Measurements from ENCODE around the gene ENDOV. TPM values are rescaled to one million over a fixed set of nuclear protein-coding genes. Genes with fewer than 3 reads are reported as not detected.

ENDOV gene
- total and polyA plus RNA-seq, 2 of the 13 experiments (the other 11 are each of a cell fraction or from before 2014, with no cell fraction given) = 15.1 to 17.1 TPM

DNA sequence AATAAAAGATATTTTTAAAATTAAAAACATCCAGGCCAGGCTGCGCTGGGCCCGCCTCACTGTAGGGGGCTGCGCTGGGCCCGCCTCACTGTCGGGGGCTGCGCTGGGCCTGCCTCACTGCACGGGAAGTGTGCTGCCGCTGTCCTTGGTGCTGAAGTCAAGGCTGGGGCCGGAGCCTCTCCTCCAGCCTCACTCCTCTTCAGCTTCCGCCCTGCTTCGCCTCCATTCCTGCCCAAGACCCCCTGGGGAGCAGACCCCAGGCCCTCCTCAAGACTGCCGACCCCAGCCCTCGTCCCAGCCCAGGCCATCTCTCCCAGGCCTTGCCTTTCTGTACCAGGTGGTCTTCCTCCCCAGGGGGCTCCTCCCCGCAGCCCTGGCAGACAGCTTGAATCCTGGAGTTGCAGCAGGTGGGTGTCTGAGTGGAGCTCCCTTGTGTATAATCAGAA, 26.2 kb downstream of the ENDOV start (continued):
- TF ChIP-seq, protein P1, sequence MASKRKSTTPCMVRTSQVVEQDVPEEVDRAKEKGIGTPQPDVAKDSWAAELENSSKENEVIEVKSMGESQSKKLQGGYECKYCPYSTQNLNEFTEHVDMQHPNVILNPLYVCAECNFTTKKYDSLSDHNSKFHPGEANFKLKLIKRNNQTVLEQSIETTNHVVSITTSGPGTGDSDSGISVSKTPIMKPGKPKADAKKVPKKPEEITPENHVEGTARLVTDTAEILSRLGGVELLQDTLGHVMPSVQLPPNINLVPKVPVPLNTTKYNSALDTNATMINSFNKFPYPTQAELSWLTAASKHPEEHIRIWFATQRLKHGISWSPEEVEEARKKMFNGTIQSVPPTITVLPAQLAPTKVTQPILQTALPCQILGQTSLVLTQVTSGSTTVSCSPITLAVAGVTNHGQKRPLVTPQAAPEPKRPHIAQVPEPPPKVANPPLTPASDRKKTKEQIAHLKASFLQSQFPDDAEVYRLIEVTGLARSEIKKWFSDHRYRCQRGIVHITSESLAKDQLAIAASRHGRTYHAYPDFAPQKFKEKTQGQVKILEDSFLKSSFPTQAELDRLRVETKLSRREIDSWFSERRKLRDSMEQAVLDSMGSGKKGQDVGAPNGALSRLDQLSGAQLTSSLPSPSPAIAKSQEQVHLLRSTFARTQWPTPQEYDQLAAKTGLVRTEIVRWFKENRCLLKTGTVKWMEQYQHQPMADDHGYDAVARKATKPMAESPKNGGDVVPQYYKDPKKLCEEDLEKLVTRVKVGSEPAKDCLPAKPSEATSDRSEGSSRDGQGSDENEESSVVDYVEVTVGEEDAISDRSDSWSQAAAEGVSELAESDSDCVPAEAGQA (IDR thresholded peaks at IDR 0.05; ENCODE audit: low read depth) = no peak
- TF ChIP-seq, protein P1 (CRISPR knock-in tag; IDR thresholded peaks at IDR 0.05; ENCODE audit: borderline replicate concordance) = peak; percentile 78; the same call in 1 of the 2 replicates
- TF ChIP-seq, protein P2, sequence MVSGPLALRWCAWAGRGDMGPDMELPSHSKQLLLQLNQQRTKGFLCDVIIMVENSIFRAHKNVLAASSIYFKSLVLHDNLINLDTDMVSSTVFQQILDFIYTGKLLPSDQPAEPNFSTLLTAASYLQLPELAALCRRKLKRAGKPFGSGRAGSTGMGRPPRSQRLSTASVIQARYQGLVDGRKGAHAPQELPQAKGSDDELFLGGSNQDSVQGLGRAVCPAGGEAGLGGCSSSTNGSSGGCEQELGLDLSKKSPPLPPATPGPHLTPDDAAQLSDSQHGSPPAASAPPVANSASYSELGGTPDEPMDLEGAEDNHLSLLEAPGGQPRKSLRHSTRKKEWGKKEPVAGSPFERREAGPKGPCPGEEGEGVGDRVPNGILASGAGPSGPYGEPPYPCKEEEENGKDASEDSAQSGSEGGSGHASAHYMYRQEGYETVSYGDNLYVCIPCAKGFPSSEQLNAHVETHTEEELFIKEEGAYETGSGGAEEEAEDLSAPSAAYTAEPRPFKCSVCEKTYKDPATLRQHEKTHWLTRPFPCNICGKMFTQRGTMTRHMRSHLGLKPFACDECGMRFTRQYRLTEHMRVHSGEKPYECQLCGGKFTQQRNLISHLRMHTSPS (CRISPR knock-in tag; IDR thresholded peaks at IDR 0.05; ENCODE audit: low read depth) = no peak; the same call in 1 of the 2 replicates
- no peak for TF ChIP-seq MLLT10 (CRISPR knock-in tag; IDR thresholded peaks at IDR 0.05)
- peak; percentile 49; the same call in 1 of the 2 replicates for TF ChIP-seq ZMYM4 (CRISPR knock-in tag; IDR thresholded peaks at IDR 0.05)
- TF ChIP-seq ZNF569 (CRISPR knock-in tag; IDR thresholded peaks at IDR 0.05; ENCODE audit: borderline replicate concordance) = no peak
- TF ChIP-seq REL (CRISPR knock-in tag; conservative IDR thresholded peaks at IDR 0.05) = peak; percentile 79; the same call in 1 of the 2 replicates
- TF ChIP-seq, protein P3, sequence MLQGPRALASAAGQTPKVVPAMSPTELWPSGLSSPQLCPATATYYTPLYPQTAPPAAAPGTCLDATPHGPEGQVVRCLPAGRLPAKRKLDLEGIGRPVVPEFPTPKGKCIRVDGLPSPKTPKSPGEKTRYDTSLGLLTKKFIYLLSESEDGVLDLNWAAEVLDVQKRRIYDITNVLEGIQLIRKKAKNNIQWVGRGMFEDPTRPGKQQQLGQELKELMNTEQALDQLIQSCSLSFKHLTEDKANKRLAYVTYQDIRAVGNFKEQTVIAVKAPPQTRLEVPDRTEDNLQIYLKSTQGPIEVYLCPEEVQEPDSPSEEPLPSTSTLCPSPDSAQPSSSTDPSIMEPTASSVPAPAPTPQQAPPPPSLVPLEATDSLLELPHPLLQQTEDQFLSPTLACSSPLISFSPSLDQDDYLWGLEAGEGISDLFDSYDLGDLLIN (CRISPR knock-in tag; IDR thresholded peaks at IDR 0.05; ENCODE audit: borderline replicate concordance) = peak; percentile 77; the same call in 1 of the 2 replicates
- no peak for TF ChIP-seq SRF (IDR thresholded peaks at IDR 0.05; ENCODE audit: low read depth, low read length)
- peak; percentile 98 for TF ChIP-seq ERF (CRISPR knock-in tag; IDR thresholded peaks at IDR 0.05)
- TF ChIP-seq ZBTB7A (CRISPR knock-in tag; IDR thresholded peaks at IDR 0.05) = 0 out of 2 replicates have a peak, but pooled peaks have one; percentile 39
- peak; percentile 96; the same call in 1 of the 2 replicates for TF ChIP-seq ZNF557 (CRISPR knock-in tag; IDR thresholded peaks at IDR 0.05)
- peak; percentile 97; the same call in 1 of the 2 replicates for TF ChIP-seq ZNF772 (CRISPR knock-in tag; IDR thresholded peaks at IDR 0.05)
- no peak for TF ChIP-seq NCOA5 (CRISPR knock-in tag; IDR thresholded peaks at IDR 0.05)
- no peak for TF ChIP-seq CREB1 (IDR thresholded peaks at IDR 0.05)
- no peak for TF ChIP-seq CREB1 (CRISPR knock-in tag; IDR thresholded peaks at IDR 0.05)
- TF ChIP-seq, protein P4, sequence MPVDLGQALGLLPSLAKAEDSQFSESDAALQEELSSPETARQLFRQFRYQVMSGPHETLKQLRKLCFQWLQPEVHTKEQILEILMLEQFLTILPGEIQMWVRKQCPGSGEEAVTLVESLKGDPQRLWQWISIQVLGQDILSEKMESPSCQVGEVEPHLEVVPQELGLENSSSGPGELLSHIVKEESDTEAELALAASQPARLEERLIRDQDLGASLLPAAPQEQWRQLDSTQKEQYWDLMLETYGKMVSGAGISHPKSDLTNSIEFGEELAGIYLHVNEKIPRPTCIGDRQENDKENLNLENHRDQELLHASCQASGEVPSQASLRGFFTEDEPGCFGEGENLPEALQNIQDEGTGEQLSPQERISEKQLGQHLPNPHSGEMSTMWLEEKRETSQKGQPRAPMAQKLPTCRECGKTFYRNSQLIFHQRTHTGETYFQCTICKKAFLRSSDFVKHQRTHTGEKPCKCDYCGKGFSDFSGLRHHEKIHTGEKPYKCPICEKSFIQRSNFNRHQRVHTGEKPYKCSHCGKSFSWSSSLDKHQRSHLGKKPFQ (CRISPR knock-in tag; IDR thresholded peaks at IDR 0.05; ENCODE audit: insufficient replicate concordance) = no peak
- no peak for TF ChIP-seq MTA3 (CRISPR knock-in tag; IDR thresholded peaks at IDR 0.05)
- peak; percentile 89 for TF ChIP-seq SNAI1 (CRISPR knock-in tag; IDR thresholded peaks at IDR 0.05; ENCODE audit: borderline replicate concordance)
- no peak for TF ChIP-seq NR3C1 (CRISPR knock-in tag; IDR thresholded peaks at IDR 0.05)
